PC-3 (cell line): ENCODE data around the gene FRMD4B. TPM values are rescaled to one million over a fixed set of nuclear protein-coding genes. Genes with fewer than 3 reads are reported as not detected.

Experiments used
- ATAC-seq: fragments of 200-7000 bp; cut with Tn5 transposase; 2 replicates; pipeline ENCODE4 v1.9.1; 2020; ENCODE audit warnings: mild to moderate bottlenecking, moderate library complexity
- BruUV-seq: library from RNA; stranded (reverse); fragments of 400-500 nt; replicated peaks from 2 replicates; lab custom pipeline; 2021; lab: Mats Ljungman, UMichigan
- CTCF ChIA-PET: fragments of 300-600 bp; sonication (Branson Sonifier 250); formaldehyde crosslinking; loops from one replicate; lab custom pipeline; 2022; ENCODE audit warnings: antibody characterized with exemption; lab: Charles Lee
- POLR2A ChIA-PET: fragments of 300-600 bp; sonication (Branson Sonifier 250); formaldehyde crosslinking; loops from one replicate; lab custom pipeline; 2022; ENCODE audit warnings: antibody characterized with exemption; ENCODE audit not compliant: unreplicated experiment; lab: Charles Lee
- DNase-seq: peaks from one replicate; pipeline ENCODE4 v3.0.0-alpha.2; 2015
- H2AFZ ChIP-seq: fragments of 300-600 bp; sonication (generic); 2 replicates; pipeline ENCODE4 v1.6.0; 2016; ENCODE audit warnings: antibody characterized with exemption, low read length
- H3F3A ChIP-seq: fragments of 300-600 bp; sonication (generic); one replicate; pipeline ENCODE4 v1.6.0; 2017; ENCODE audit warnings: antibody characterized with exemption, low read length, control low read depth, mild to moderate bottlenecking; ENCODE audit not compliant: unreplicated experiment
- H3K27ac ChIP-seq: fragments of 300-600 bp; sonication (generic); 2 replicates; pipeline ENCODE4 v1.5.1; 2016; ENCODE audit warnings: mild to moderate bottlenecking, low read length
- H3K27me3 ChIP-seq: fragments of 300-600 bp; sonication (generic); 2 replicates; pipeline ENCODE4 v1.6.1; 2016; ENCODE audit warnings: low read length, mixed read lengths
- H3K36me3 ChIP-seq: fragments of 300-600 bp; sonication (generic); 2 replicates; pipeline ENCODE4 v1.6.1; 2016; ENCODE audit warnings: low read depth, mixed run types, low read length, mixed read lengths
- H3K4me1 ChIP-seq: fragments of 300-600 bp; sonication (generic); 2 replicates; pipeline ENCODE4 v1.5.1; 2016; ENCODE audit warnings: low read length; ENCODE audit not compliant: insufficient read depth
- H3K4me2 ChIP-seq: fragments of 300-600 bp; sonication (generic); 2 replicates; pipeline ENCODE4 v1.6.0; 2016; ENCODE audit warnings: low read length
- H3K4me3 ChIP-seq: fragments of 300-600 bp; sonication (generic); 2 replicates; pipeline ENCODE4 v1.5.1; 2016; ENCODE audit warnings: mild to moderate bottlenecking, low read length, mixed read lengths
- H3K79me2 ChIP-seq: fragments of 300-600 bp; sonication (generic); 2 replicates; pipeline ENCODE4 v1.6.1; 2017; ENCODE audit warnings: low read length, mixed read lengths
- H3K9ac ChIP-seq: fragments of 300-600 bp; sonication (generic); 2 replicates; pipeline ENCODE4 v1.6.0; 2016; ENCODE audit warnings: mild to moderate bottlenecking, low read length
- H3K9me2 ChIP-seq: fragments of 300-600 bp; sonication (generic); replicated peaks from 2 replicates; pipeline ENCODE4 v1.6.1; 2016; ENCODE audit warnings: mixed run types, low read length, mixed read lengths
- H3K9me3 ChIP-seq: fragments of 300-600 bp; sonication (generic); 2 replicates; pipeline ENCODE4 v1.6.1; 2016; ENCODE audit warnings: low read length, mixed read lengths
- H4K20me1 ChIP-seq: fragments of 300-600 bp; sonication (generic); 2 replicates; pipeline ENCODE4 v1.6.1; 2016; ENCODE audit warnings: low read length, mixed read lengths
- CTCF ChIP-seq: fragments of 300-600 bp; sonication (generic); conservative IDR thresholded peaks from 2 replicates; pipeline ENCODE4 v1.5.1; 2017; ENCODE audit warnings: antibody characterized with exemption, low read depth, mild to moderate bottlenecking, low read length
- EZH2 ChIP-seq: fragments of 300-600 bp; sonication (generic); IDR thresholded peaks from one replicate; pipeline ENCODE4 v1.6.1; 2017; ENCODE audit warnings: antibody characterized with exemption, mild to moderate bottlenecking, low read length; ENCODE audit not compliant: unreplicated experiment
- EZH2phosphoT487 ChIP-seq: fragments of 300-600 bp; sonication (generic); IDR thresholded peaks from 2 replicates; pipeline ENCODE4 v1.6.1; 2018; ENCODE audit warnings: mild to moderate bottlenecking, antibody characterized with exemption, low read length, borderline replicate concordance
- intact Hi-C: fragments of 100-400 bp; cut with micrococcal nuclease; formaldehyde crosslinking; loops from 2 replicates; pipeline ENCODE4 v1.9.0; 2023
- total RNA-seq: library from RNA; depleted of rRNA; stranded (reverse); fragments of >200 nt; gene quantifications from 2 replicates; pipeline ENCODE4 v1.2.3, GENCODE V29; 2014

FRMD4B gene
- total RNA-seq, 1 experiment from 2014 or later, result 5.7 TPM

DNA sequence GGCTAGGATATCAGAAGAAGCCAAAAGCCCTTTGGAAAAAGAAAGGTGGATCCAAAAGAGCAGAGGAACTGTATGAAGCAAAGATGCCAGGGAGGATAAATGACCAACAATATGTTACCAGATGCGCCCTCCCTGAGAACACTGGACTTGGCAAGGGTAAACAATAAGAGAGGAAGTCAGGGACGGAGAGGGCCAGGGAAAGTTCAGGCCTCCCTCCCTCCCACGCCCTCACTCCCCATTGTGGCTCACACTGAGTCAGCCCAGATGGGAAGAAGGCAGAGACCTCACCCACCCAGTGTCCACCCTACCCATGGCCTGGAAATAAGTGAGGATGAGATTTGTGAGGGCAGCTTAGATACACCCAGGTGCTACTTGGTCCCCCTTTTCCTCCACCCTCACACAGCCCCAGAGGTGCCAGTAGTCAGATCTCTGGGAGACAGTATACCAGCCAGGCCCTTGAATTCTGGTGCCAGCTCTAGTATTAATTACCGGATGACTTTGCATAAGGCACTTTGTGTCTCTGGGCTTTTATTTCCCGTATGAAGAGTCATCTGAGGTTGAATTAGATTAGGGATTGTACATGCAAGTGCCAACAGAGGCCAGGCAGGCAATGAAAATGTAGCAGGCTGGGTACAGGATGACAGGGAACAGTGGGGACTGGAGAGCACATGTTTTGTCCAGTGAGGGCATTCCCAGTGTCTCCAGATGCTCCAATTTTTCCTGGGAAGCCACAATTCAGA, 35.1 kb upstream of the FRMD4B start:
- H3K9me2 ChIP-seq, result no peaks in the 10 kb centered on the region
- ChIA-PET POLR2A (no interaction called here), CTCF (no interaction called here)
- intact Hi-C loops, result no loop called here
- no peaks in the 10 kb centered on the region for H3K79me2 ChIP-seq
- no peak overlapping the region for H3K9ac ChIP-seq
- no peak overlapping the region for H2AFZ ChIP-seq
- ATAC-seq (peak; percentile 31; the same call in 1 of the 2 replicates), DNase-seq (no peak)
- no peaks in the 10 kb centered on the region for H3K9me3 ChIP-seq
- no TSS peak for BruUV-seq
- H3K27ac ChIP-seq, result no peak overlapping the region
- no peak overlapping the region for H3K4me2 ChIP-seq
- no peaks in the 10 kb centered on the region for H3K27me3 ChIP-seq
- no peak overlapping the region for H3K4me3 ChIP-seq
- H3F3A ChIP-seq, result no peaks in the 10 kb centered on the region
- no peaks in the 10 kb centered on the region for H3K36me3 ChIP-seq
- H4K20me1 ChIP-seq, result no peaks in the 10 kb centered on the region
- H3K4me1 ChIP-seq, result no peaks in the 10 kb centered on the region
- TF ChIP-seq CTCF, result no peak
- no peak for TF ChIP-seq EZH2phosphoT487
- no peak for TF ChIP-seq EZH2

DNA sequence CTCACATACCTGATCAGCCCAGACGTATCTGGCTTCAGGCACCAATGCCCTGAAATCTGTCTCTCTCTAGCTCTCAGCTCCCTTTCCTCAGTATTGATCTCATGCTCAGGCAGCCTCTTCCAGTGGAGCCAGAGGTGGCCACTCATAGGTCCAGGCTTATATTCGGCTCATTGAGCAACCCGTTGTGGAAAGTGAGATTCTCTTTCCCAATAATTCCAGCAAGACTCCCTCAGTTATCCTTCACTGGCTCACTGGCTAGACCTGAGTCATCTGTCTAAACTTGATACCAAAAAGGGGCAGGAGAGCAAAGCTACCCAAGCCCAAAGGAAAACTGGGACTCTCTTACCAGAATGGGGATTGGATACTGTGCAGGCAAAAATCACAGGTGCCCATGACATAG, 33.4 kb upstream of the FRMD4B start:
- Histone ChIP-seq H3F3A (no peaks in the 10 kb centered on the region), H4K20me1 (no peaks in the 10 kb centered on the region), H3K27me3 (no peaks in the 10 kb centered on the region), H3K4me3 (no peak overlapping the region), H3K4me2 (no peak overlapping the region), H3K4me1 (no peaks in the 10 kb centered on the region), H3K79me2 (no peaks in the 10 kb centered on the region), H3K36me3 (no peaks in the 10 kb centered on the region), H3K9ac (no peak overlapping the region), H3K27ac (no peak overlapping the region), H3K9me3 (no peaks in the 10 kb centered on the region), H3K9me2 (no peaks in the 10 kb centered on the region), H2AFZ (no peak overlapping the region)
- no TSS peak for BruUV-seq
- POLR2A ChIA-PET, result no interaction called here
- intact Hi-C loops, result no loop called here
- TF ChIP-seq CTCF, result no peak
- TF ChIP-seq EZH2phosphoT487, result no peak
- no peak for TF ChIP-seq EZH2
- CTCF ChIA-PET, result no interaction called here
- DNase-seq (no peak), ATAC-seq (no peak)

- H2AFZ ChIP-seq, result no peak overlapping the region
- no peak overlapping the region for H3K4me2 ChIP-seq
- H3K9me3 ChIP-seq, result no peaks in the 10 kb centered on the region
- H3K4me3 ChIP-seq, result no peak overlapping the region
- DNase-seq (no peak), ATAC-seq (no peak)
- CTCF ChIA-PET, result no interaction called here
- no peak for TF ChIP-seq CTCF
- TF ChIP-seq EZH2phosphoT487, result no peak
- TF ChIP-seq EZH2, result no peak
- no peaks in the 10 kb centered on the region for H3K79me2 ChIP-seq
- no TSS peak for BruUV-seq
- H3K9me2 ChIP-seq, result no peaks in the 10 kb centered on the region
- H3F3A ChIP-seq, result no peaks in the 10 kb centered on the region
- POLR2A ChIA-PET, result no interaction called here
- H3K27ac ChIP-seq, result no peak overlapping the region
- H3K4me1 ChIP-seq, result no peaks in the 10 kb centered on the region
- no peak overlapping the region for H3K9ac ChIP-seq
- intact Hi-C loops, result no loop called here
- no peaks in the 10 kb centered on the region for H3K36me3 ChIP-seq
- no peaks in the 10 kb centered on the region for H4K20me1 ChIP-seq
- no peaks in the 10 kb centered on the region for H3K27me3 ChIP-seq
Observed at GRCh38 chr3:69417541-69418078, 31.7 kb upstream of the FRMD4B start.
